ENCODE results near the gene ARHGEF10L. TPM values are rescaled to one million over a fixed set of nuclear protein-coding genes. Genes with fewer than 3 reads are reported as not detected.

ARHGEF10L gene
- total RNA-seq, 2 experiments from 2014 or later, result not detected

GRCh38 chr1:17643861-17644703, 104.6 kb downstream of the ARHGEF10L start:
- CTCF ChIA-PET, result no interaction called here
- POLR2A ChIA-PET, result no interaction called here

GRCh38 chr1:17645068-17645911, 105.8 kb downstream of the ARHGEF10L start:
- POLR2A ChIA-PET, result no interaction called here
- CTCF ChIA-PET, result no interaction called here

GRCh38 chr1:17646444-17647280, 107.2 kb downstream of the ARHGEF10L start:
- POLR2A ChIA-PET, result no interaction called here

GRCh38 chr1:17648457-17649145, 109.1 kb downstream of the ARHGEF10L start:
- CTCF ChIA-PET, result no interaction called here
- POLR2A ChIA-PET, result no interaction called here

More at GRCh38 chr1:17646444-17647280, 107.2 kb downstream of the ARHGEF10L start:
- CTCF ChIA-PET, result no interaction called here

GRCh38 chr1:17649371-17650106, 110.0 kb downstream of the ARHGEF10L start:
- CTCF ChIA-PET, result no interaction called here

GRCh38 chr1:17653276-17653675, 113.8 kb downstream of the ARHGEF10L start:
- POLR2A ChIA-PET, result no interaction called here

More at GRCh38 chr1:17649371-17650106, 110.0 kb downstream of the ARHGEF10L start:
- POLR2A ChIA-PET, result no interaction called here

GRCh38 chr1:17653728-17654351, 114.3 kb downstream of the ARHGEF10L start:
- CTCF ChIA-PET, result no interaction called here
- POLR2A ChIA-PET, result no interaction called here

More at GRCh38 chr1:17653276-17653675, 113.8 kb downstream of the ARHGEF10L start:
- CTCF ChIA-PET, result no interaction called here

- ChIA-PET POLR2A (no interaction called here), CTCF (interaction anchor here (0.6 kb wide), 1 partner anchor 153 kb away, joined by 5 read pairs; no protein-coding TSS in a partner anchor)
These were observed 115.0 kb downstream of the ARHGEF10L start for GRCh38 chr1:17654519-17654918.

- POLR2A ChIA-PET, result no interaction called here
- CTCF ChIA-PET, result interaction anchor here (0.6 kb wide), 1 partner anchor 153 kb away, joined by 5 read pairs; no protein-coding TSS in a partner anchor
These were observed 115.7 kb downstream of the ARHGEF10L start for GRCh38 chr1:17655169-17655568.

- CTCF ChIA-PET, result no interaction called here
These were observed 116.4 kb downstream of the ARHGEF10L start for GRCh38 chr1:17655922-17656321.

GRCh38 chr1:17657436-17657835, 117.9 kb downstream of the ARHGEF10L start:
- CTCF ChIA-PET, result no interaction called here
- POLR2A ChIA-PET, result no interaction called here

More at GRCh38 chr1:17655922-17656321, 116.4 kb downstream of the ARHGEF10L start:
- POLR2A ChIA-PET, result no interaction called here

GRCh38 chr1:17658837-17659236, 119.3 kb downstream of the ARHGEF10L start:
- CTCF ChIA-PET, result interaction anchor here (0.6 kb wide), 1 partner anchor 967 kb away, joined by 4 read pairs; no protein-coding TSS in a partner anchor
- POLR2A ChIA-PET, result no interaction called here

- ChIA-PET CTCF (interaction anchor here (0.6 to 1.3 kb wide), 7 partner anchors 10 to 920 kb away, joined by 3 to 5 read pairs (median 3); no protein-coding TSS in a partner anchor), POLR2A (no interaction called here)
These were observed 122.2 kb downstream of the ARHGEF10L start for GRCh38 chr1:17661546-17662157.

GRCh38 chr1:17662296-17662695, 122.8 kb downstream of the ARHGEF10L start:
- CTCF ChIA-PET, result interaction anchor here (1.2 to 1.3 kb wide), 3 partner anchors 164 to 919 kb away, joined by 3 read pairs; no protein-coding TSS in a partner anchor
- POLR2A ChIA-PET, result no interaction called here

GRCh38 chr1:17662786-17663185, 123.3 kb downstream of the ARHGEF10L start:
- CTCF ChIA-PET, result no interaction called here

GRCh38 chr1:17663646-17664045, 124.1 kb downstream of the ARHGEF10L start:
- CTCF ChIA-PET, result no interaction called here

More at GRCh38 chr1:17662786-17663185, 123.3 kb downstream of the ARHGEF10L start:
- POLR2A ChIA-PET, result no interaction called here

GRCh38 chr1:17664322-17664721, 124.8 kb downstream of the ARHGEF10L start:
- ChIA-PET CTCF (no interaction called here), POLR2A (no interaction called here)

More at GRCh38 chr1:17663646-17664045, 124.1 kb downstream of the ARHGEF10L start:
- POLR2A ChIA-PET, result no interaction called here
